Body of pancreas (tissue), 4 donors: ENCODE measurements around the gene AADACL4.

Source experiments
- POLR2A ChIP-seq, 3 donors: fragments of 450-650 bp; IDR thresholded peaks; one replicate each; pipeline ENCODE4 v1.6.1; 2016; ENCODE audit warnings: antibody characterized with exemption in 3 of 3, mild to moderate bottlenecking in 2 of 3
- TF ChIP-seq, protein P1 (sequence below), 7 experiments: fragments of 450-650 bp in 4 of 7; fragments of 200-600 bp in 3 of 7; sonication (generic) in 3 of 7; IDR thresholded peaks; one replicate each; pipeline ENCODE4 v1.5.1; 2016 to 2019; ENCODE audit warnings: antibody characterized with exemption in 7 of 7

DNA sequence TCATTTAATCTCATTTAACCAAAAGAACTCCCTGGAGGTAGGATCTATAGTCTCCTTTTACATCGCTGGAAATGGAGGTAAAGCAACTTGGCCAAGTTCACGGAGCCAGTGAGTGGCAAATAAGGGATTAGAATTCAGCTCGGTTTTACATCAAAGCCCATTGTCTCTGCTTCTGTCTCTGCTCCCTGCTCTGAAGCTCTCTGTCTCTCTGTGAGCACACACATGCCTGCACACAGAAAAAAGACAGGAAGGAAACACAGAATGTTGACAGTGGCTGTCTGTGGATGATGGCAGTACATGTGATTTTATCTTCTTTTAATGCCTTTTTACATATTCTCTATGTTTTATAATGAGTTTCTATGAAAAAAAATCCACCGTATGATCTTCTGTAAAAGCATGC, 17.0 kb upstream of the AADACL4 start:
- TF ChIP-seq, protein P1, sequence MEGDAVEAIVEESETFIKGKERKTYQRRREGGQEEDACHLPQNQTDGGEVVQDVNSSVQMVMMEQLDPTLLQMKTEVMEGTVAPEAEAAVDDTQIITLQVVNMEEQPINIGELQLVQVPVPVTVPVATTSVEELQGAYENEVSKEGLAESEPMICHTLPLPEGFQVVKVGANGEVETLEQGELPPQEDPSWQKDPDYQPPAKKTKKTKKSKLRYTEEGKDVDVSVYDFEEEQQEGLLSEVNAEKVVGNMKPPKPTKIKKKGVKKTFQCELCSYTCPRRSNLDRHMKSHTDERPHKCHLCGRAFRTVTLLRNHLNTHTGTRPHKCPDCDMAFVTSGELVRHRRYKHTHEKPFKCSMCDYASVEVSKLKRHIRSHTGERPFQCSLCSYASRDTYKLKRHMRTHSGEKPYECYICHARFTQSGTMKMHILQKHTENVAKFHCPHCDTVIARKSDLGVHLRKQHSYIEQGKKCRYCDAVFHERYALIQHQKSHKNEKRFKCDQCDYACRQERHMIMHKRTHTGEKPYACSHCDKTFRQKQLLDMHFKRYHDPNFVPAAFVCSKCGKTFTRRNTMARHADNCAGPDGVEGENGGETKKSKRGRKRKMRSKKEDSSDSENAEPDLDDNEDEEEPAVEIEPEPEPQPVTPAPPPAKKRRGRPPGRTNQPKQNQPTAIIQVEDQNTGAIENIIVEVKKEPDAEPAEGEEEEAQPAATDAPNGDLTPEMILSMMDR (IDR thresholded peaks at IDR 0.05), result no peak
- TF ChIP-seq POLR2A (IDR thresholded peaks at IDR 0.05), result no peak
